ELR (cell line): Measurements from ENCODE around the gene SMYD5.
"Not testable (repeated sequence)": the region's sequence is repeated elsewhere in the genome, so short reads cannot be mapped to it uniquely, and the experiment has no call there.

ENCODE experiments used
- DNase-seq: peaks from one replicate; pipeline ENCODE4 v3.0.0-alpha.2; 2015; ENCODE audit warnings: low read depth

The SMYD5 gene

GRCh38 chr2:73259704-73260337 lies 45.8 kb downstream of the SMYD5 start:
- DNase-seq, result no peak

DNA sequence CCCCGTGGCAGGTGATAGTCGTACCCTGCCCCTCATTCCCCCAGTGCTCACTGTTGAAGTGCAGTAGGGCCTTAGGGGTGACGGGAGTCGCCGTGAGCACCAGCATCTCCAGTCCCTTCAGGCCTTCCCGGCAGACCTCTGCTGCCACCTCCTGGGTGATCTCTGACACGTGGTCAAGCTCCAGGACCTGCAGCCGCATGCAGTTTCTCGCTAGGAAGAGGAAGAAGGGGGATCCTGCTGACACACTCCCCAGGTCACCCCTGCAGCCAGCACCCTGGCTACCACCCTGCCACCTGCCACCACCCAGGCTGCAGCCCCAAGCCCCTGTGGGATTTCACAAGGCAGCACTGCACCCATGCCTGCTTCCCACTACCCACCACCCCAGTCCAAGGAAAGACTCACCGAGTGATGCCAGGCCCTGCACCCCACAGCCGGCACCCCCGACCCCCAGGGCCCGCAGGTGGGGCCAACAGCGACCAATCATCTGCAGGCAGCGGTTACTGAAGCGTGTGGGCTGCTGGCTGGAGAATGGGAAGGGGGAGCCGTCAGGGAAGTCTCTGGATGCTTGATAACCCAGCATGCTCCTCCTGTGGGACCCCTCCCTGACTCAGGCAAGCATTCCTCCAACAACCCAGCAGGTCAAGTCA lies 46.4 kb downstream of the SMYD5 start:
- DNase-seq, result peak; percentile 72

DNA sequence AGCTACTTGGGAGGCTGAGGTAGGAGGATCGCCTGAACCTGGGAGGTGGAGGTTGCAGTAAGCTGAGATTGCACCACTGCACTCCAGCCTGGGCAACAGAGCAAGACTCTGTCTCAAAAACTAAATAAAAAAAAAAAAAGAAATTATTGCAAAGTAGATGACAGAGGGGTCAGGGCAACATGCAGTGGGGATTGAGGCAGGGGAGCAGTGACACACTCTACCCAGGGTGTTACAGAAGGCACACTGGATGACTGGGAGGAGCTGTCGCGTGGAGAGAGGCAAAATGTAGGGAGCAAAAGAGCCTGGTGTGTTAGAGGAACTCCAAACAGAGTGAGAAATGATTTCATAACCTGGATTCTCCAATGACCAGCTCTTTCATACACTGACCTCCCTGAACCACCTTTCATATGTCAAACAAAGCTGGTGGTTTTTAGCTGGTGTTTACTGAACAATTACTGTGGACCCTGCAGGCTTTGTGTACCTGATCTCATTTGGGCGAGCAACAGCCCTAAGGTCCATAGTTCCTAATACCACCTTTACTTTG lies 48.1 kb downstream of the SMYD5 start:
- DNase-seq, result no peak

DNA sequence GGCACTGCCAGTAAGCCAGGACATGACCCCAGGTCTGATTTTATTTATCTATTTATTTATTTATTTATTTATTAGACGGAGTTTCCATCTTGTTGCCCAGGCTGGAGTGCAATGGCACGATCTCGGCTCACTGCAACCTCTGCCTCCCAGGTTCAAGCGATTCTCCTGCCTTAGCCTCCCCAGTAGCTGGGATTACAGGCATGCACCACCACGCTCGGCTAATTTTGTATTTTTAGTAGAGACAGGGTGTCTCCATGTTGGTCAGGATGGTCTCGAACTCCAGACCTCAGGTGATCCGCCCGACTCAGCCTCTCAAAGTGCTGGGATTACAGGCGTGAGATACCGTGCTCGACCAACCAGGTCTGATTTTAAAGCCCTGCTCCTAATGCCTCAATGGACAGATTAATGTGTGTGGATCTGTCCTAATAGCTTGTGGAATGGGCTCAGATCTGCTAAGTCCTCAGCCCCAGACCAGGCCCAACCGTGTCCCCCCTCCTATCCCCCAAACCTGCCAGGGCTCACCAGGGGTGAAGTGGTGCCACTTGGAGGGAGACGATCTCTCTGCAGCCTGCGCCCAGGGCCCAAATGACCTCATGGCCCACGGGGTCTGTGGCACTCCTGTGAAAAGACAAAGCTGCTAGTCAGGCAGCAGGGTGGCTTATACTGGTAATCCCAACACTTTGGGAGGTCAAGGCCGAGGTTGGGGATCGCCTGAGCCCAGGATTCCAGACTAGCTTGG lies 48.8 kb downstream of the SMYD5 start:
- DNase-seq, result not testable (repeated sequence)

DNA sequence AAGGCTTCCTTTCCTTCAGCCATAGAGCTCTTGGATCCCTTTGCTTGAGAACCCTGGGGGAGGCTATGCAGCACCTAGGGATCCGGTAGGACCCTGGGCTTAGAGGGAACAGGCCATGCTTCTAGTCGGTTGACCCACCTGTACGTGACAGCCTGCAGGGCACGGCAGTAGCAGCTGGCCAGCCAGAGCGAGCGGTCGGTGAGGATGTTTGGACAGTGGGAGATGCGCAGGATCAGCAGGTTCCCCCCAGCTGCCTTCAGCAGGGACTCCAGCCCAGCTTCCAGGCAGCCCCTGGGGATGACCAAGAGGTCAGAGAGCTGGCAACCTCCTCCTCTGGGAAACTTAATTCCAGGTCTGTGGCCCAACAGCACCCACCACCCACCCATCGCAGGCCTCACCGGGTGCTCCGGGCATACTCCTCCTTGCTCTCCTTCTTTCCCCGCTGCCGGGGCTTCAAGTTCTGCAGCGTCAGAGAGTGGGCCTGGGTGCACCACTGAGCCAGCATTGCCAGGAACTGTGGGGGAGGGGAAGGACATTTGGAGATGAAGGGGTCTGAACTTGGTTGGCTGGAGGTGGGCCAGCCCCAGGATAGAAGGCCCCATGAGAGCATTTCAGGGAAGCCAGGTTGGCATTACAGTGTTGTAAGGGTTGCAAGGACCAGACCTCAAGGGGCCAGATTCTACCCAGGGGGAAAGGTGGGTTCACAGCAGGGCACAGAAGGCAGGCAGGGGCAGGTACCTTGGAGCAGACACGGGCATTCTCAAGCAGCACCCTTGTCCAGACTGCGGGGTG lies 49.7 kb downstream of the SMYD5 start:
- DNase-seq, result no peak

DNA sequence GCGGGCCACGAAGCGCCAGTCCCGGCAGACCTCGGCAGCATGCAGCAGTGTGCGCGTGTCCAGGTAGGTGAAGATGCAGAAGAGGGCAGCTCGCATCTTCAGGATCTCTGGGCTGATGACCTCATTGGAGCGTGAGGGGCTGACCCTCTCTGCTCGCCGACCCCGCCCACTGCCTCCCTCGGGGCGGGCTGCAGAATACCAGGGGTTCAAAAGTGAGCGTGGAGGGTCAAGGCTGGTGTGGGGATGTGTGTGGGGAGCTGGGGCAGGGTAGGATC lies 50.2 kb downstream of the SMYD5 start:
- no peak for DNase-seq

DNA sequence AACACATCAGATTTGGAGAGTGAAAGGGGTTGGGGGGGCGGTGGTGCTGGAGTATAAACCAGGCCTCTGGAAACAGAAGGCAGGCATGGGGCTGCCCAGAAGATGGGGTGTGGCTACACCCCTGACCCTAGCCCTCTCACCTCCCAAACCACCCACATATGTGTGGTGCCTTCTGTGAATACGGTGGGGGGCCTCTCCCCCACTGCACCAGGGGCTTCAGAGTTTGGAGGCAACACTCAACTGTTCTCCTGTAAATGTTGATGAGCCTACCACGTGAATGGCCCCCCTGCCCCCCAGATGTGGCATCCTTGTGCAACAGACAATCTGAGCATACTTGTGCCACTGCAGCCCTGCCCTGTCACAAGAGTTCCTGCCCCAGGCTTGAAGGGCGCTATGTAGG lies 50.7 kb downstream of the SMYD5 start:
- DNase-seq, result no peak

- no peak for DNase-seq
These were observed 51.4 kb downstream of the SMYD5 start for GRCh38 chr2:73265298-73266060.

DNA sequence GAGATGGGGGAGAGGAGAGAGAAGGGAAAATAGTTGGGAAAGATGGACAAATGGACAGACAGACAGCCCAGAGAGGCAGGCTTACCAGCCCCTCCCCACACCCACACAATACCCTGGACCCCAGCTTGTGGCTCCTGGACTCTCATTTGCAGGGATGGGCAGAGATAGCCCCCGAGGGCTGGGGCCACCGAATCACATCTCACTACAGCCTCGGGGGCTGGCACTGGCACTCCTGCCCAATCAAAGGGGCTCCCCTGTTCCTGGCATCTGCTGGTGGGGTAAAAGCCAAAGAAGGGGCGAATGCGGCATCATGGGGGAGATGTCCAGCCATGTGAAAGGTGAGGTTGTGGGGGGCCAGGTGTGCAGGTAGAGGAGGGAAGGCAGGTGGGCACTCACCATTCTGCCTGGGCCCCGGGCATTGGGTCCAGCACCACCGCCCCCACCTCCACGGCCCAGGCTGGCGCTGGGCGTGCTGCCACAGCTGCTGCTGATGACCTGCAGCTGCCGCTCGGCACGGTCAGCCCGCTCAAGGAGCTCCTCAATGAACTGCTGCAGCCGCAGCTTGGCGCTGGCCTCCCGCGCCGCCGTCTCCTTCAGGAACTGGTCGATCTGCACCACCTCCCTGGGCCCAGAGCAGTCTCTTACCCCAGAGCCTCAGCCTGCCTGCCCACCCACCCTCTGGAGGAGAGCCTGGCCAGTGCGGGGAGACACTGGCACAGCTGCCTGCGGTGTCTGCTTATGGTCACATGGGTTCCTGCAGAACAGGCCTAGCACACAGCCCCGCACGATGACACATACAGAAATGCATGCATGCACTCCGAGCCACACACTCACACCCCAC lies 52.2 kb downstream of the SMYD5 start:
- no peak for DNase-seq

DNA sequence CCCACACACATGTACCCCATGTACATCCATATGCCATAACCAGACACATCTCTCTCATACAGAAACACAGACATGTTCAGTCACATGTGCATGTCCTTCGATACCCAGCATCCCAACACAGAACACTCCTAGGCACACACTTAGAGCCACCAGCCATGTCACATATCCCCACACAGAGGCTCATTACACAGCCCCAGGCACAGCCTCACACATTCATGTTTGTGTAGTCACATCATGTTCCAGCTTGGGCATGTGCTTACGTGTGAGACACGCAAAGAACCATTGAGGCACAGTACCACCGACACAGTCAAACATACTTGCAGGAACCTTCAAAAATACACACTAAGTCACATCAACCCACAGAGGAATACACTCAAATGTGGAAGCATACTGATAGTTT lies 53.0 kb downstream of the SMYD5 start:
- no peak for DNase-seq

GRCh38 chr2:73268366-73268829 lies 54.4 kb downstream of the SMYD5 start:
- no peak for DNase-seq

DNA sequence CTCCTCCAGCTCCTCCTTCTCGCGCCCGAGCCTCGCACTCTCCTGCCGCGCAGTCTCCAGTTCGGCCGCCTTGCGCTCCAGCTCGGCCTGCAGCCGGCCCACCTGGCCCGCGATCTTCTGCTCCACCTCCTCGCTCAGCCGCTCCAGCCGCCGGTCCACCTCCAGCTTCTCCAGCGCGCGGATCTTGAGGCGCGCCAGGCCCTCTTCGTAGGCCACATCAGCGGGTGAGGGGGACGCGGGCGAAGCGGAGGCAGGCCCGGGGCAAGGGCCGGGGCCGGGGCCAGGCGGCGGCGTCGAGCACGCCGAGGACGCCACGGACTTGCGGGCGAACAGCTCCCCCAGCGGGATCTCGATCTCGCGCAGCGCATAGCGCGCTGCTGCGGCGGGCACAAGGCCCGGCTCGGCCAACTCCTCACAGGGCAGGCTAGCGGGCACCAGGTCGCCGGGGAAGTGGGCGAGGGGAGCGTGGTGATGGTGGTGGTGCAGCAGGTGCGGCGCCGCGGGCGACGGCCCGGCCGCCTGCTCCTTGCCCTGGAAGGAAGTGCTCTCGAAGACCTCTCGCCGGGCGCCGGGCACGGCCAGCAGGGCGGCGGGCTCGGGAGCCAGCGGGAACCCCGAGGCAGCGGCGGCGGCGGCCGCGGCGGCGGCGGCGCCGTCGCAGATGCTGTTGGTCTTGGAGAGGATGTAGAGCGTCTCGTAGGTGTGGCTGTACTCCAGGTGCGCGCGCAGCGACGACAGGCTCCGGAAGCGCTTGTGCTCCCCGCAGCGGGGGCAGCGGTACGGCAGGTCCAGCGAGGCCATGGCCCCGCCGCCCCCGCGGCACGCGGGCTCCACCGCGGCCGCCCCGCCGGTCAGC lies 55.0 kb downstream of the SMYD5 start:
- DNase-seq, result no peak

- no peak for DNase-seq
These were observed 55.8 kb downstream of the SMYD5 start for GRCh38 chr2:73269686-73270465.

- DNase-seq, result no peak
These were observed 58.2 kb downstream of the SMYD5 start for GRCh38 chr2:73272270-73272669.
